ENCODE measurements around the gene NSD2. TPM values are rescaled to one million over a fixed set of nuclear protein-coding genes. Genes with fewer than 3 reads are reported as not detected.
"Not testable (repeated sequence)": the region's sequence is repeated elsewhere in the genome, so short reads cannot be mapped to it uniquely, and the experiment has no call there.

NSD2 gene
- 32.6 TPM for total RNA-seq
- long read RNA-seq, transcript NSD2-224 (9 exons, 3,964 nt) = major isoform, 7 of 55 reads
- long read RNA-seq, partial matches to known transcripts = 11 of 55 reads
- long read RNA-seq, other reads (novel, unspliced or antisense) = 36 of 55 reads

- ATAC-seq (ENCODE audit: poor library complexity) = peak; percentile 91
- DNase-seq = peak; percentile 93
- intact Hi-C loops (cut with DNase I) = no loop called here
Measured at GRCh38 chr4:1870578-1871443, at the start of gene NSD2. TSS of gene NSD2 (plus strand) at chr4:1871393. CDS start at chr4:1900655, 29,262 bp downstream.

- ATAC-seq (ENCODE audit: poor library complexity) (no peak), DNase-seq (no peak)
- intact Hi-C loops (cut with DNase I) = no loop called here
Measured at GRCh38 chr4:1821679-1822567, 49.3 kb upstream of the NSD2 start.

- no peak for ATAC-seq (ENCODE audit: poor library complexity)
- intact Hi-C loops (cut with DNase I) = no loop called here
- DNase-seq = no peak
Measured at GRCh38 chr4:1822568-1823544, 48.3 kb upstream of the NSD2 start.

GRCh38 chr4:1823545-1823932, 47.7 kb upstream of the NSD2 start:
- intact Hi-C loops (cut with DNase I) = no loop called here
- DNase-seq (no peak), ATAC-seq (ENCODE audit: poor library complexity) (no peak)

GRCh38 chr4:1824746-1825145, 46.4 kb upstream of the NSD2 start:
- intact Hi-C loops (cut with DNase I) = no loop called here
- no peak for ATAC-seq (ENCODE audit: poor library complexity)
- no peak for DNase-seq

- no peak for ATAC-seq (ENCODE audit: poor library complexity)
- DNase-seq = no peak
- intact Hi-C loops (cut with DNase I) = no loop called here
Measured at GRCh38 chr4:1825326-1825725, 45.9 kb upstream of the NSD2 start.

GRCh38 chr4:1826531-1827350, 44.5 kb upstream of the NSD2 start:
- ATAC-seq (ENCODE audit: poor library complexity) (no peak), DNase-seq (no peak)

GRCh38 chr4:1830234-1830633, 41.0 kb upstream of the NSD2 start:
- intact Hi-C loops (cut with DNase I) = no loop called here
- no peak for ATAC-seq (ENCODE audit: poor library complexity)

More at GRCh38 chr4:1826531-1827350, 44.5 kb upstream of the NSD2 start:
- intact Hi-C loops (cut with DNase I) = no loop called here

GRCh38 chr4:1830642-1831228, 40.5 kb upstream of the NSD2 start:
- ATAC-seq (ENCODE audit: poor library complexity) (no peak), DNase-seq (no peak)
- intact Hi-C loops (cut with DNase I) = no loop called here

More at GRCh38 chr4:1830234-1830633, 41.0 kb upstream of the NSD2 start:
- DNase-seq = no peak

GRCh38 chr4:1831331-1831730, 39.9 kb upstream of the NSD2 start:
- no peak for DNase-seq

GRCh38 chr4:1832690-1833089, 38.5 kb upstream of the NSD2 start:
- intact Hi-C loops (cut with DNase I) = no loop called here
- no peak for DNase-seq
- ATAC-seq (ENCODE audit: poor library complexity) = no peak

More at GRCh38 chr4:1831331-1831730, 39.9 kb upstream of the NSD2 start:
- intact Hi-C loops (cut with DNase I) = no loop called here
- ATAC-seq (ENCODE audit: poor library complexity) = no peak

- DNase-seq = no peak
- no peak for ATAC-seq (ENCODE audit: poor library complexity)
- intact Hi-C loops (cut with DNase I) = no loop called here
Measured at GRCh38 chr4:1833307-1834046, 37.7 kb upstream of the NSD2 start.

- intact Hi-C loops (cut with DNase I) = no loop called here
- no peak for DNase-seq
- no peak for ATAC-seq (ENCODE audit: poor library complexity)
Measured at GRCh38 chr4:1834047-1834775, 37.0 kb upstream of the NSD2 start.

- ATAC-seq (ENCODE audit: poor library complexity); DNase-seq; intact Hi-C loops (cut with DNase I): not testable (repeated sequence)
Measured at GRCh38 chr4:1835836-1836235, 35.4 kb upstream of the NSD2 start.

- DNase-seq (no peak), ATAC-seq (ENCODE audit: poor library complexity) (no peak)
- intact Hi-C loops (cut with DNase I) = no loop called here
Measured at GRCh38 chr4:1836650-1837049, 34.5 kb upstream of the NSD2 start.

GRCh38 chr4:1837069-1837468, 34.1 kb upstream of the NSD2 start:
- DNase-seq (no peak), ATAC-seq (ENCODE audit: poor library complexity) (no peak)
- intact Hi-C loops (cut with DNase I) = no loop called here
